GM23338 (cell line): ENCODE data around the gene CELA2B. TPM values are rescaled to one million over a fixed set of nuclear protein-coding genes. Genes with fewer than 3 reads are reported as not detected.

Experiments used
- ATAC-seq: fragments of 200-7000 bp; cut with Tn5 transposase; 3 replicates; pipeline ENCODE4 v1.9.1; 2020
- DNase-seq: peaks from one replicate; pipeline ENCODE4 v3.0.0-alpha.2; 2015; ENCODE audit warnings: low spot score
- H2AFZ ChIP-seq: fragments of 200-600 bp; sonication (generic); 2 replicates; pipeline ENCODE4 v1.8.0; 2016; ENCODE audit warnings: antibody characterized with exemption, mild to moderate bottlenecking, moderate library complexity
- H3F3A ChIP-seq: fragments of 200-600 bp; sonication (generic); replicated peaks from 2 replicates; pipeline ENCODE4 v1.8.0; 2017; ENCODE audit warnings: antibody characterized with exemption, mixed run types, low read depth
- H3K27ac ChIP-seq: fragments of 200-600 bp; sonication (generic); 2 replicates; pipeline ENCODE4 v1.6.1; 2016; ENCODE audit warnings: low read depth
- H3K27me3 ChIP-seq: fragments of 200-600 bp; sonication (generic); 2 replicates; pipeline ENCODE4 v1.8.0; 2016; ENCODE audit warnings: mild to moderate bottlenecking, mixed run types, moderate library complexity; ENCODE audit not compliant: insufficient read depth
- H3K36me3 ChIP-seq: fragments of 200-600 bp; sonication (generic); 2 replicates; pipeline ENCODE4 v1.8.0; 2016; ENCODE audit warnings: mild to moderate bottlenecking; ENCODE audit not compliant: insufficient read depth
- H3K4me1 ChIP-seq: fragments of 200-600 bp; sonication (generic); 2 replicates; pipeline ENCODE4 v1.8.0; 2016; ENCODE audit warnings: mild to moderate bottlenecking, moderate library complexity; ENCODE audit not compliant: insufficient read depth
- H3K4me2 ChIP-seq: fragments of 200-600 bp; sonication (generic); 2 replicates; pipeline ENCODE4 v1.7.1; 2017; ENCODE audit warnings: mixed run types
- H3K4me3 ChIP-seq: fragments of 200-600 bp; sonication (generic); 2 replicates; pipeline ENCODE4 v1.6.1; 2016; ENCODE audit warnings: mixed run types
- H3K79me2 ChIP-seq: fragments of 200-600 bp; sonication (generic); replicated peaks from 2 replicates; pipeline ENCODE4 v1.8.0; 2017; ENCODE audit warnings: mild to moderate bottlenecking; ENCODE audit not compliant: insufficient read depth
- H3K9me2 ChIP-seq: fragments of 200-600 bp; sonication (generic); 2 replicates; pipeline ENCODE4 v1.8.0; 2017; ENCODE audit not compliant: insufficient read depth
- H4K20me1 ChIP-seq: fragments of 200-600 bp; sonication (generic); replicated peaks from 2 replicates; pipeline ENCODE4 v1.8.0; 2017; ENCODE audit warnings: mild to moderate bottlenecking; ENCODE audit not compliant: insufficient read depth
- H3K27ac Mint-ChIP-seq: 2 replicates; pipeline ENCODE4 v1.8.0; 2020; ENCODE audit warnings: inconsistent platforms, mild to moderate bottlenecking, moderate library complexity, mixed read lengths
- H3K27me3 Mint-ChIP-seq: 3 replicates; pipeline ENCODE4 v1.8.0; 2022; ENCODE audit warnings: low read depth, mild to moderate bottlenecking, moderate library complexity, mixed read lengths, inconsistent platforms; ENCODE audit not compliant: insufficient read depth, poor library complexity
- H3K36me3 Mint-ChIP-seq: 3 replicates; pipeline ENCODE4 v1.8.0; 2021; ENCODE audit warnings: low read depth, mild to moderate bottlenecking, inconsistent platforms, moderate library complexity, mixed read lengths
- H3K4me1 Mint-ChIP-seq: 3 replicates; pipeline ENCODE4 v1.8.0; 2020; ENCODE audit warnings: mild to moderate bottlenecking, inconsistent platforms, mixed read lengths
- H3K4me3 Mint-ChIP-seq: 3 replicates; pipeline ENCODE4 v1.8.0; 2021; ENCODE audit warnings: moderate library complexity, mild to moderate bottlenecking, inconsistent platforms, mixed read lengths
- H3K9me3 Mint-ChIP-seq: 3 replicates; pipeline ENCODE4 v1.8.0; 2020; ENCODE audit warnings: moderate library complexity, mild to moderate bottlenecking, inconsistent platforms, mixed read lengths
- CTCF ChIP-seq, 2 experiments: fragments of 200-600 bp in 1 of 2; sonication (generic) in 1 of 2; conservative IDR thresholded peaks; 2 replicates each; pipeline versions ENCODE4 v1.5.1 to v1.6.1; 2016 to 2017; ENCODE audit warnings: antibody characterized with exemption in 2 of 2, low read depth in 2 of 2, mild to moderate bottlenecking in 2 of 2, moderate library complexity in 1 of 2
- ETS1 ChIP-seq: IDR thresholded peaks from 2 replicates; pipeline ENCODE4 v1.6.1; 2016; ENCODE audit warnings: antibody characterized with exemption
- EZH2 ChIP-seq: fragments of 200-600 bp; sonication (generic); IDR thresholded peaks from one replicate; pipeline ENCODE4 v1.8.0; 2017; ENCODE audit warnings: antibody characterized with exemption, mild to moderate bottlenecking, low read depth; ENCODE audit not compliant: unreplicated experiment
- EZH2phosphoT487 ChIP-seq: fragments of 200-600 bp; sonication (generic); IDR thresholded peaks from one replicate; pipeline ENCODE4 v1.8.1; 2018; ENCODE audit warnings: antibody characterized with exemption; ENCODE audit not compliant: unreplicated experiment
- NANOG ChIP-seq: IDR thresholded peaks from 2 replicates; pipeline ENCODE4 v1.6.1; 2016; ENCODE audit warnings: antibody characterized with exemption, borderline replicate concordance
- POLR2AphosphoS5 ChIP-seq: IDR thresholded peaks from 2 replicates; pipeline ENCODE4 v1.6.1; 2016; ENCODE audit warnings: antibody characterized with exemption, low read depth
- REST ChIP-seq: IDR thresholded peaks from one replicate; pipeline ENCODE4 v1.6.1; 2018; ENCODE audit warnings: antibody characterized with exemption; ENCODE audit not compliant: unreplicated experiment
- STAT1 ChIP-seq: IDR thresholded peaks from one replicate; pipeline ENCODE4 v1.6.1; 2016; ENCODE audit warnings: antibody characterized with exemption; ENCODE audit not compliant: unreplicated experiment
- ZNF114 ChIP-seq: fragments of 250-450 bp; sonication (Bioruptor Pico); IDR thresholded peaks from 2 replicates; pipeline ENCODE4 v1.5.0; 2020; ENCODE audit warnings: mild to moderate bottlenecking, moderate library complexity
- ZNF331 ChIP-seq: fragments of 250-450 bp; sonication (Bioruptor Pico); IDR thresholded peaks from 2 replicates; pipeline ENCODE4 v1.5.0; 2020; ENCODE audit warnings: low read depth, mild to moderate bottlenecking, moderate library complexity
- ZNF462 ChIP-seq: fragments of 250-450 bp; sonication (Bioruptor Pico); IDR thresholded peaks from 2 replicates; pipeline ENCODE4 v1.5.0; 2020; ENCODE audit warnings: mild to moderate bottlenecking, moderate library complexity
- polyA plus RNA-seq: library from polyadenylated mRNA; unstranded; fragments of >200 nt; fragmentation: Nextera tagmentation; extraction: Ambion mirVana; gene quantifications from 2 replicates; pipeline ENCODE4 v1.2.1, GENCODE V29; 2016
- total RNA-seq: library from RNA; depleted of rRNA; stranded (reverse); fragments of >200 nt; shearing (Covaris generic); gene quantifications from 2 replicates; pipeline ENCODE4 v1.2.3, GENCODE V29; 2014

Gene CELA2B
- total and polyA plus RNA-seq, 2 experiments from 2014 or later: not detected

- TF ChIP-seq ZNF462 (no peak), STAT1 (no peak)
Measured at GRCh38 chr1:15431571-15431948, 44.3 kb upstream of the CELA2B start (continued).

GRCh38 chr1:15432324-15432723, 43.6 kb upstream of the CELA2B start:
- peak; percentile 38 for DNase-seq
- Mint-ChIP-seq H3K4me3 (no peak overlapping the region), H3K27me3 (peaks cover 6% of the 10 kb centered on the region), H3K27ac (peak overlapping the region; percentile 67; the same call in 1 of the 2 replicates), H3K4me1 (peaks cover 4% of the 10 kb centered on the region; the same call in 2 of the 3 replicates), H3K9me3 (no peaks in the 10 kb centered on the region), H3K36me3 (no peaks in the 10 kb centered on the region; the same call in 2 of the 3 replicates)
- H3K4me2 ChIP-seq: no peak overlapping the region
- no peaks in the 10 kb centered on the region for H4K20me1 ChIP-seq
- no peaks in the 10 kb centered on the region for H3F3A ChIP-seq
- H3K9me2 ChIP-seq: no peaks in the 10 kb centered on the region
- no peaks in the 10 kb centered on the region for H3K27me3 ChIP-seq
- no peak overlapping the region for H3K27ac ChIP-seq
- no peaks in the 10 kb centered on the region for H3K4me1 ChIP-seq
- no peak for ATAC-seq
- no peak overlapping the region for H3K4me3 ChIP-seq
- no peaks in the 10 kb centered on the region for H3K36me3 ChIP-seq
- H3K79me2 ChIP-seq: no peaks in the 10 kb centered on the region
- H2AFZ ChIP-seq: no peak overlapping the region
- TF ChIP-seq ZNF114 (CRISPR knock-in tag) (no peak), EZH2 (no peak), EZH2phosphoT487 (no peak), POLR2AphosphoS5 (no peak), NANOG (no peak), ZNF331 (CRISPR knock-in tag) (no peak), ETS1 (no peak), CTCF (conservative IDR thresholded peaks at IDR 0.05; ENCODE audit: low read depth in 2 of 2) (no peak), STAT1 (no peak), REST (no peak)
